K562 (cell line): ENCODE measurements around the gene VAC14. TPM values are rescaled to one million over a fixed set of nuclear protein-coding genes. Genes with fewer than 3 reads are reported as not detected.

Experiments used
- KLF10 ChIP-seq: fragments of 250-450 bp; sonication (Bioruptor Pico); IDR thresholded peaks from 2 replicates; pipeline ENCODE4 v1.6.1; 2021; ENCODE audit warnings: matching md5 sums
- L3MBTL2 ChIP-seq: fragments of 450-650 bp; IDR thresholded peaks from 2 replicates; pipeline ENCODE4 v1.6.1; 2016; ENCODE audit warnings: mild to moderate bottlenecking, moderate library complexity
- NCOA6 ChIP-seq: fragments of 450-650 bp; IDR thresholded peaks from 2 replicates; pipeline ENCODE4 v1.6.1; 2017; ENCODE audit warnings: mild to moderate bottlenecking
- polyA plus RNA-seq, 8 experiments: library from polyadenylated mRNA; depleted of rRNA in 4 of 8; stranded (reverse) in 5 of 8; unstranded in 3 of 8; fragments of >200 nt; fragmentation: Nextera tagmentation in 2 of 8; fragmentation: Illumina TruSeq in 1 of 8; extraction: Ambion mirVana in 2 of 8; extraction: Trizol in 1 of 8; gene quantifications; 2 replicates each; pipeline versions ENCODE4 v1.2.1 to v1.2.3, GENCODE V29; 2011 to 2014; ENCODE audit warnings: inconsistent platforms in 1 of 8, missing spikeins in 1 of 8
- total RNA-seq, 7 experiments: library from RNA; depleted of rRNA in 6 of 7; stranded (reverse); fragments of >200 nt in 6 of 7; fragmentation: Illumina TruSeq in 2 of 7; extraction: Trizol in 2 of 7; gene quantifications; 2 replicates each; pipeline versions ENCODE4 v1.2.1 to v1.2.3, GENCODE V29; 2011 to 2021; ENCODE audit warnings: low replicate concordance in 1 of 7
- TF ChIP-seq, protein P1 (sequence below), 2 experiments: fragments of 450-650 bp in 1 of 2; sonication (generic) in 1 of 2; formaldehyde crosslinking in 1 of 2; IDR thresholded peaks; 2 replicates each; pipeline versions ENCODE4 v1.7.1 to v1.9.0; 2016 to 2022; ENCODE audit warnings: inconsistent platforms in 1 of 2, mild to moderate bottlenecking in 1 of 2, missing genetic modification reagents in 1 of 2

The VAC14 gene
- total and polyA plus RNA-seq, 9 of the 15 experiments (the other 6 are each of a cell fraction or from before 2014, with no cell fraction given): 1.3 to 41.6 (median 26.6) TPM

DNA sequence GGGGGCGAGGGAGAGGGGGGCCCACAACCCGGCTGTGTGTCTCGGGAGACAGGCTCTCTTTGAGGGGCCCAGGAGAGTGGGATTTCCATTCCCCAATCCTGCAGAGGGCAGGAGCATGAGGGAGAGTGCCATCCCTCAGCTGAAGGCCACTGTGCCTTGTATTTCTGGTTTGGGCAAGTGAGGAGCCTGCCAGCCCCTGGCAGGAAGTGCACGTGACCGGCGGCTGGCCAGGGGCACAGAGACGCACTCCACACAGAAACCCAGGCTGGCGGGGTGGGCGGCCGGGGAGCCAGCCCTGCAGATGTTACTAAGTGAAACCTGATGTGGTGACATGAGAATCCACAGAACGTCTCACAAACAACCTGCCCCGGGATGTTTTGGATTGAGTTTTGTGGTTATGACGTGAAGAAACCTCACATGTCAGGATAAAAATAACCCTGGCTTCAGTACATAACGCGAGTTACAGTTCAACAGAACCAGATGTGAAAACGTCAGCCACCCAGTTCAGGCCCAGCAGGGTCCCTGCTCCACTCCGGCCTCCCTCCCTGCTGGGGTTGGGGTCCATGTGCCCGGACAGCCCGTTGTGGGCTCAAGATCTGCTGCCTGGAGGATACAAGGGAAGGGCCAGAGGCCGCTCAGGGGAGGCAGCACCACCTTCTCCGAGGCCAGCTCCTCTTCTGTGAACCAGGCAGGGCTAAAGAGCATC, 63.4 kb downstream of the VAC14 start (continued):
- TF ChIP-seq KLF10 (CRISPR knock-in tag) (no peak), NCOA6 (no peak), L3MBTL2 (no peak)
- TF ChIP-seq, protein P1, sequence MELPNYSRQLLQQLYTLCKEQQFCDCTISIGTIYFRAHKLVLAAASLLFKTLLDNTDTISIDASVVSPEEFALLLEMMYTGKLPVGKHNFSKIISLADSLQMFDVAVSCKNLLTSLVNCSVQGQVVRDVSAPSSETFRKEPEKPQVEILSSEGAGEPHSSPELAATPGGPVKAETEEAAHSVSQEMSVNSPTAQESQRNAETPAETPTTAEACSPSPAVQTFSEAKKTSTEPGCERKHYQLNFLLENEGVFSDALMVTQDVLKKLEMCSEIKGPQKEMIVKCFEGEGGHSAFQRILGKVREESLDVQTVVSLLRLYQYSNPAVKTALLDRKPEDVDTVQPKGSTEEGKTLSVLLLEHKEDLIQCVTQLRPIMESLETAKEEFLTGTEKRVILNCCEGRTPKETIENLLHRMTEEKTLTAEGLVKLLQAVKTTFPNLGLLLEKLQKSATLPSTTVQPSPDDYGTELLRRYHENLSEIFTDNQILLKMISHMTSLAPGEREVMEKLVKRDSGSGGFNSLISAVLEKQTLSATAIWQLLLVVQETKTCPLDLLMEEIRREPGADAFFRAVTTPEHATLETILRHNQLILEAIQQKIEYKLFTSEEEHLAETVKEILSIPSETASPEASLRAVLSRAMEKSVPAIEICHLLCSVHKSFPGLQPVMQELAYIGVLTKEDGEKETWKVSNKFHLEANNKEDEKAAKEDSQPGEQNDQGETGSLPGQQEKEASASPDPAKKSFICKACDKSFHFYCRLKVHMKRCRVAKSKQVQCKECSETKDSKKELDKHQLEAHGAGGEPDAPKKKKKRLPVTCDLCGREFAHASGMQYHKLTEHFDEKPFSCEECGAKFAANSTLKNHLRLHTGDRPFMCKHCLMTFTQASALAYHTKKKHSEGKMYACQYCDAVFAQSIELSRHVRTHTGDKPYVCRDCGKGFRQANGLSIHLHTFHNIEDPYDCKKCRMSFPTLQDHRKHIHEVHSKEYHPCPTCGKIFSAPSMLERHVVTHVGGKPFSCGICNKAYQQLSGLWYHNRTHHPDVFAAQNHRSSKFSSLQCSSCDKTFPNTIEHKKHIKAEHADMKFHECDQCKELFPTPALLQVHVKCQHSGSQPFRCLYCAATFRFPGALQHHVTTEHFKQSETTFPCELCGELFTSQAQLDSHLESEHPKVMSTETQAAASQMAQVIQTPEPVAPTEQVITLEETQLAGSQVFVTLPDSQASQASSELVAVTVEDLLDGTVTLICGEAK (IDR thresholded peaks at IDR 0.05): no peak
- TF ChIP-seq, protein P1 (CRISPR knock-in tag; IDR thresholded peaks at IDR 0.05): no peak
- TF ChIP-seq, all 486 proteins: peak for 0
